Heart left ventricle (tissue), 16 donors: ENCODE results near the gene SAMD11. TPM values are rescaled to one million over a fixed set of nuclear protein-coding genes. Genes with fewer than 3 reads are reported as not detected.

ENCODE experiments used
- ATAC-seq, 4 donors: fragments of 200-7000 bp; cut with Tn5 transposase; one replicate each; pipeline ENCODE4 v1.9.1; 2020 to 2022; ENCODE audit warnings: moderate library complexity in 4 of 4, mild to moderate bottlenecking in 3 of 4, moderate number of reproducible peaks in 1 of 4
- DNase-seq, 5 donors: peaks; one replicate each; pipeline ENCODE4 v3.0.0-alpha.2; 2020
- H3K27ac ChIP-seq, 12 donors: fragments of 200-600 bp; sonication (generic) in 4 of 12; one replicate each; pipeline versions ENCODE4 v1.5.0 to v1.8.0; 2016 to 2022; ENCODE audit warnings: mild to moderate bottlenecking in 2 of 12
- H3K27me3 ChIP-seq, 9 donors: fragments of 200-600 bp; sonication (generic) in 2 of 9; one replicate each; pipeline versions ENCODE4 v1.5.1 to v1.8.0; 2016 to 2022; ENCODE audit warnings: mild to moderate bottlenecking in 3 of 9
- H3K36me3 ChIP-seq, 9 donors: fragments of 200-600 bp; sonication (generic) in 2 of 9; one replicate each; pipeline versions ENCODE4 v1.5.0 to v1.8.0; 2018 to 2022; ENCODE audit warnings: mild to moderate bottlenecking in 2 of 9
- H3K4me1 ChIP-seq, 12 donors: fragments of 200-600 bp; sonication (generic) in 4 of 12; one replicate each; pipeline versions ENCODE4 v1.5.0 to v1.8.0; 2016 to 2022; ENCODE audit warnings: mild to moderate bottlenecking in 3 of 12
- H3K4me3 ChIP-seq, 12 donors: fragments of 200-600 bp; sonication (generic) in 4 of 12; one replicate each; pipeline versions ENCODE4 v1.5.0 to v1.8.0; 2017 to 2022; ENCODE audit warnings: mild to moderate bottlenecking in 9 of 12, moderate library complexity in 4 of 12
- H3K9me3 ChIP-seq, 12 donors: fragments of 200-600 bp; sonication (generic) in 4 of 12; one replicate each; pipeline versions ENCODE4 v1.5.0 to v1.8.0; 2016 to 2022; ENCODE audit warnings: mild to moderate bottlenecking in 1 of 12
- CTCF ChIP-seq, 12 donors: fragments of 200-600 bp; sonication (generic) in 4 of 12; IDR thresholded peaks; one replicate each; pipeline versions ENCODE4 v1.5.0 to v1.8.0; 2018 to 2022; ENCODE audit warnings: antibody characterized with exemption in 12 of 12, mild to moderate bottlenecking in 5 of 12
- POLR2A ChIP-seq, 2 donors: fragments of 450-650 bp; IDR thresholded peaks; one replicate each; pipeline ENCODE4 v1.6.1; 2017; ENCODE audit warnings: antibody characterized with exemption in 2 of 2, mild to moderate bottlenecking in 2 of 2, moderate library complexity in 2 of 2
- WGBS, 4 donors: extraction: QIAGEN DNeasy Blood & Tissue Kit in 2 of 4; methylation state at CpG; one replicate each; pipeline versions ENCODE4 v1.1.5 to v1.1.7; 2013 to 2018; 5-methylcytosine and 5-hydroxymethylcytosine counted together
- intact Hi-C, 10 donors: fragments of 100-400 bp; cut with DNase I; formaldehyde crosslinking; loops; one replicate each; pipeline versions ENCODE4 v1.11.1 to v1.14.2; 2022
- polyA plus RNA-seq, 2 donors: library from polyadenylated mRNA; stranded (reverse); fragments of 200-250 nt; gene quantifications; one replicate each; pipeline ENCODE4 v1.2.3, GENCODE V29; 2013
- total RNA-seq, 9 donors: library from RNA; depleted of rRNA in 2 of 9; stranded (reverse); fragments of >200 nt in 2 of 9; fragmentation: NEBNext Ultra II Directional in 3 of 9; extraction: Animal tissue kit (Norgen Biotek cat#: 25700) in 3 of 9; gene quantifications; one replicate each; pipeline versions ENCODE4 v1.1.0 to v1.2.4, GENCODE V29; 2016 to 2023
- donor health status: ischemic (EF 13 %, LVEDD 7.1; RV severe dilation, severe dysfunction).
- donor health status: healthy with polysubstance abuse.
- donor health status: DM: no; HTN: yes; CAD: no.
- donor health status: DM: no; HTN: no; CAD: no.
- donor health status: ischemic (EF 25% LVEDD 6.9; RV normal size, moderate dysfunction).
- donor health status: ischemic (EF 25% LVEDD 5.7; RV mildly dilated, moderate dysfunction).
- donor health status: healthy.
- donor health status: DM: yes; HTN: yes; CAD: no.
- donor health status: ischemic (EF 35%, LVEDD 5.7; RV mildly dilated, moderate dysfunction).
- donor health status: nonischemic (EF 11% LVEDD 7.7; RV severe dilation, severe dysfunction).
- donor health status: DM: yes; HTN: yes; CAD: no.
- donor health status: PGD.
- donor health status: ischemic (EF 29% LVEDD 5.4; RV normal size, mild dysfunction).
- donor health status: nonischemic (EF 23%, LVEDD 6.1; RV moderate dilation, normal function).

Gene SAMD11
- total and polyA plus RNA-seq, 11 donors: 0.38 to 3.2 (median 0.96) TPM

GRCh38 chr1:914891-915280 lies 8.8 kb upstream of the SAMD11 start:
- no peaks in the 10 kb centered on the region for H3K9me3 ChIP-seq
- H3K27ac ChIP-seq: no peak overlapping the region
- intact Hi-C loops: loop anchor here in 1 of 10 donors (5.0 kb wide), 1 partner anchor 37 kb away; no protein-coding TSS in a partner anchor
- TF ChIP-seq CTCF (IDR thresholded peaks at IDR 0.05): no peak
- TF ChIP-seq POLR2A (IDR thresholded peaks at IDR 0.05): no peak
- 75 to 87% (median 77%) methylated on average over 6 of the region's 6 CpGs for WGBS, 4 donors
- no peak for ATAC-seq
- H3K4me1 ChIP-seq: peaks cover 0 to 14% (median 0%) of the 10 kb centered on the region in 12 donors
- peak in 2 of 5 donors; percentile 6 to 18 for DNase-seq
- no peak overlapping the region for H3K4me3 ChIP-seq
- peaks cover 24 to 94% (median 40%) of the 10 kb centered on the region in 9 donors for H3K27me3 ChIP-seq
- no peaks in the 10 kb centered on the region for H3K36me3 ChIP-seq

DNA sequence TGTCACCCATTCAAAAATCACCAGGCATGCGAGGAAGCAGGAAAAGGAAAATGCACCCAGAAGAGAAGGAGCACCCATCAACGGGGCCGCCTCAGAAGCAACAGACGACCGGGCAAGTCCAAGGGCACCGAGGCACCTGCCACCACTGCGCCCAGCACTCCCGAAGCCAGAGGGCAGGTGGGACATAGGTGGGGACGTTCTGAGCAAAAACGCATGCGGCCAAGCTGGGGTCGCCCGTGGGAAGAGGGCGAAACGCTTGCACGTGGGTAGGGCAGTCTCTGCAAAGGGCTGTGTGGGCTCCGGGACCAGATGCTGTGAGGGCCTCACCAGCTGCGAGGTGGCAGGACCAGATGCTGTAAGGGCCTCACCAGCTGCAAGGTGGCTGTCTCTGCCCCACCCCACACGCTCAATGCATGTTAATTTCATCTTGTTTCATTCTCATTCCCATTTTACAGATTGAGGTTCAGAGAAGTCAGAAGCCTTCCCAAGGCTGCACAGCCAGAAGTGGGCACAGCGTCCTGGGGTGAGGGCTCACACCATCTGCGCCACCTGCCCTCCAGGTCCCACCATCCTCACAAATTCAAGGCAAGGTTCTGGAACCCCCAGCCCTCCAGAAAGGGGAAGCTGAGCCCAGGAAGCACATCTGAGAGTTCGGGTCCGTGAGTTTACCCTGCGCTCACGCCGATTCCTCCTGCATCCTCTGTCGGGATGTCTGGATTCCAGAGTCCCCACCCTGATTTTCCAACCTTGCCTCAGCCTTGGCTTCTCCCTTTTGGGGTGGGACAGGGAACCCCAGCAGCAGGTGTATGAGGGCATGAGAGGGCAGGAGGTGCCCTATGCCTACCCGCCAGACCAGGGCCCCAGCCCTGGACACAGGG lies 8.2 kb upstream of the SAMD11 start:
- 77 to 87% (median 83%) methylated on average over 27 to 28 of the region's 28 CpGs for WGBS, 4 donors
- TF ChIP-seq CTCF (IDR thresholded peaks at IDR 0.05): no peak
- TF ChIP-seq POLR2A (IDR thresholded peaks at IDR 0.05): no peak
- Histone ChIP-seq H3K36me3 (no peaks in the 10 kb centered on the region), H3K27me3 (peaks cover 22 to 97% (median 39%) of the 10 kb centered on the region in 9 donors), H3K9me3 (no peaks in the 10 kb centered on the region), H3K4me1 (peaks cover 0 to 21% (median 3%) of the 10 kb centered on the region in 12 donors), H3K27ac (no peak overlapping the region), H3K4me3 (no peak overlapping the region)
- DNase-seq: peak in 3 of 5 donors; percentile 9 to 42 (median 18)
- ATAC-seq: no peak
- intact Hi-C loops: no loop called here

GRCh38 chr1:916173-917075 lies 7.3 kb upstream of the SAMD11 start:
- WGBS, 4 donors: 32 to 43% (median 43%) methylated on average over 23 to 31 of the region's 31 CpGs
- ATAC-seq: no peak
- DNase-seq: peak in 3 of 5 donors; percentile 21 to 58 (median 21)
- no peaks in the 10 kb centered on the region for H3K36me3 ChIP-seq
- peaks cover 0 to 30% (median 12%) of the 10 kb centered on the region in 12 donors for H3K4me1 ChIP-seq
- H3K27me3 ChIP-seq: peaks cover 15 to 96% (median 31%) of the 10 kb centered on the region in 9 donors
- H3K9me3 ChIP-seq: no peaks in the 10 kb centered on the region
- no peak overlapping the region for H3K4me3 ChIP-seq
- intact Hi-C loops: no loop called here
- no peak overlapping the region for H3K27ac ChIP-seq
- no peak for TF ChIP-seq POLR2A (IDR thresholded peaks at IDR 0.05)
- no peak for TF ChIP-seq CTCF (IDR thresholded peaks at IDR 0.05)
